Right lobe of liver (tissue), 4 donors: ENCODE results near the gene OR10A5.

Source experiments
- POLR2A ChIP-seq: fragments of 450-650 bp; IDR thresholded peaks from one replicate; pipeline ENCODE4 v1.6.1; 2017; ENCODE audit warnings: antibody characterized with exemption, mild to moderate bottlenecking
- TF ChIP-seq, protein P1 (sequence below), 4 donors: fragments of 200-600 bp in 3 of 4; fragments of 450-650 bp in 1 of 4; IDR thresholded peaks; one replicate each; pipeline versions ENCODE4 v1.5.1 to v1.8.0; 2016 to 2022; ENCODE audit warnings: antibody characterized with exemption in 4 of 4, mild to moderate bottlenecking in 2 of 4
- donor health status: DM: no; HTN: no; CAD: no.
- donor health status: DM: no; HTN: no; CAD: no.
- donor health status: DM: no; HTN: yes; CAD: no.

DNA sequence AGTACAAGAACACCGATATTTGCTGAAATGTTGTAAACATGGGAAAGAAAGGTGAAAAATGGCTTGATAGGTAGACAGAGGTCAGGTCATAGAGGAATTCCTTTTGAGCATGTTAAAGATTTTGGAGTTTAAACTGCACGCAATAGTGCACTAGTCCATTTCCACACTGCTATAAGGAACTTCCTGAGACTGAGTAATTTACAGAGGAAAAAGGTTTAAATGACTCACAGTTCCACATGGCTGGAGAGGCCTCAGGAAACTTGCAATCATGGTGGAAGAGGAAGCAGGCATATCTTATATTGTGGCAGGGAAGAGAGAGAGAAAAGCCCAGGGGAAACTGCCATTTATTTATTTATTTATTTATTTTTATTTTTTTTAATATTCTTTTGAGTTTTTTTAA, 5.0 kb downstream of the OR10A5 start:
- TF ChIP-seq, protein P1, sequence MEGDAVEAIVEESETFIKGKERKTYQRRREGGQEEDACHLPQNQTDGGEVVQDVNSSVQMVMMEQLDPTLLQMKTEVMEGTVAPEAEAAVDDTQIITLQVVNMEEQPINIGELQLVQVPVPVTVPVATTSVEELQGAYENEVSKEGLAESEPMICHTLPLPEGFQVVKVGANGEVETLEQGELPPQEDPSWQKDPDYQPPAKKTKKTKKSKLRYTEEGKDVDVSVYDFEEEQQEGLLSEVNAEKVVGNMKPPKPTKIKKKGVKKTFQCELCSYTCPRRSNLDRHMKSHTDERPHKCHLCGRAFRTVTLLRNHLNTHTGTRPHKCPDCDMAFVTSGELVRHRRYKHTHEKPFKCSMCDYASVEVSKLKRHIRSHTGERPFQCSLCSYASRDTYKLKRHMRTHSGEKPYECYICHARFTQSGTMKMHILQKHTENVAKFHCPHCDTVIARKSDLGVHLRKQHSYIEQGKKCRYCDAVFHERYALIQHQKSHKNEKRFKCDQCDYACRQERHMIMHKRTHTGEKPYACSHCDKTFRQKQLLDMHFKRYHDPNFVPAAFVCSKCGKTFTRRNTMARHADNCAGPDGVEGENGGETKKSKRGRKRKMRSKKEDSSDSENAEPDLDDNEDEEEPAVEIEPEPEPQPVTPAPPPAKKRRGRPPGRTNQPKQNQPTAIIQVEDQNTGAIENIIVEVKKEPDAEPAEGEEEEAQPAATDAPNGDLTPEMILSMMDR (IDR thresholded peaks at IDR 0.05) = no peak
- no peak for TF ChIP-seq POLR2A
